ENCODE data around the gene ABCA13.

The ABCA13 gene

GRCh38 chr7:48636391-48637015 is 465.2 kb downstream of the ABCA13 start:
- no peak for TF ChIP-seq EZH2phosphoT487 (IDR thresholded peaks at IDR 0.05; ENCODE audit: borderline replicate concordance, low read length)
- TF ChIP-seq CTCF (IDR thresholded peaks at IDR 0.05; ENCODE audit: low read depth, low read length, poor library complexity, severe bottlenecking): no peak
- no peaks in the 10 kb centered on the region for H3K79me2 ChIP-seq (ENCODE audit: control insufficient read depth, low read length)
- no peak overlapping the region for H3K4me2 ChIP-seq (ENCODE audit: low read length)
- H4K20me1 ChIP-seq (ENCODE audit: control insufficient read depth, insufficient read depth, low read depth, low read length): no peaks in the 10 kb centered on the region
- H3F3A ChIP-seq (ENCODE audit: control insufficient read depth, insufficient read depth): no peaks in the 10 kb centered on the region
- H3K4me1 ChIP-seq (ENCODE audit: control insufficient read depth, low read length): no peaks in the 10 kb centered on the region
- no peaks in the 10 kb centered on the region for H3K36me3 ChIP-seq (ENCODE audit: control insufficient read depth, low read length)
- H3K9me3 ChIP-seq (ENCODE audit: control insufficient read depth, insufficient read depth, low read length): no peaks in the 10 kb centered on the region
- H3K27me3 ChIP-seq (ENCODE audit: control insufficient read depth, low read length): no peaks in the 10 kb centered on the region
- no peak overlapping the region for H3K4me3 ChIP-seq (ENCODE audit: low read length)
- H3K9me2 ChIP-seq (replicated peaks; ENCODE audit: control insufficient read depth, low read length): no peaks in the 10 kb centered on the region
- H3K27ac ChIP-seq (ENCODE audit: low read depth, low read length): no peak overlapping the region

GRCh38 chr7:48637382-48637781 is 466.1 kb downstream of the ABCA13 start:
- Histone ChIP-seq H4K20me1 (ENCODE audit: control insufficient read depth, insufficient read depth, low read depth, low read length) (no peaks in the 10 kb centered on the region), H3K27me3 (ENCODE audit: control insufficient read depth, low read length) (no peaks in the 10 kb centered on the region), H3F3A (ENCODE audit: control insufficient read depth, insufficient read depth) (no peaks in the 10 kb centered on the region), H3K9me2 (replicated peaks; ENCODE audit: control insufficient read depth, low read length) (no peaks in the 10 kb centered on the region), H3K4me3 (ENCODE audit: low read length) (no peak overlapping the region), H3K4me2 (ENCODE audit: low read length) (no peak overlapping the region), H3K27ac (ENCODE audit: low read depth, low read length) (no peak overlapping the region), H3K79me2 (ENCODE audit: control insufficient read depth, low read length) (no peaks in the 10 kb centered on the region), H3K4me1 (ENCODE audit: control insufficient read depth, low read length) (no peaks in the 10 kb centered on the region), H3K36me3 (ENCODE audit: control insufficient read depth, low read length) (no peaks in the 10 kb centered on the region), H3K9me3 (ENCODE audit: control insufficient read depth, insufficient read depth, low read length) (no peaks in the 10 kb centered on the region)
- TF ChIP-seq CTCF (IDR thresholded peaks at IDR 0.05; ENCODE audit: low read depth, low read length, poor library complexity, severe bottlenecking) (no peak), EZH2phosphoT487 (IDR thresholded peaks at IDR 0.05; ENCODE audit: borderline replicate concordance, low read length) (no peak)

GRCh38 chr7:48638041-48638440 is 466.8 kb downstream of the ABCA13 start:
- no peaks in the 10 kb centered on the region for H4K20me1 ChIP-seq (ENCODE audit: control insufficient read depth, insufficient read depth, low read depth, low read length)
- no peaks in the 10 kb centered on the region for H3K36me3 ChIP-seq (ENCODE audit: control insufficient read depth, low read length)
- H3K4me2 ChIP-seq (ENCODE audit: low read length): no peak overlapping the region
- TF ChIP-seq CTCF (IDR thresholded peaks at IDR 0.05; ENCODE audit: low read depth, low read length, poor library complexity, severe bottlenecking) (no peak), EZH2phosphoT487 (IDR thresholded peaks at IDR 0.05; ENCODE audit: borderline replicate concordance, low read length) (no peak)
- no peaks in the 10 kb centered on the region for H3K79me2 ChIP-seq (ENCODE audit: control insufficient read depth, low read length)
- no peaks in the 10 kb centered on the region for H3K4me1 ChIP-seq (ENCODE audit: control insufficient read depth, low read length)
- H3K9me3 ChIP-seq (ENCODE audit: control insufficient read depth, insufficient read depth, low read length): no peaks in the 10 kb centered on the region
- H3K27ac ChIP-seq (ENCODE audit: low read depth, low read length): no peak overlapping the region
- no peaks in the 10 kb centered on the region for H3F3A ChIP-seq (ENCODE audit: control insufficient read depth, insufficient read depth)
- H3K4me3 ChIP-seq (ENCODE audit: low read length): no peak overlapping the region
- no peaks in the 10 kb centered on the region for H3K9me2 ChIP-seq (replicated peaks; ENCODE audit: control insufficient read depth, low read length)
- H3K27me3 ChIP-seq (ENCODE audit: control insufficient read depth, low read length): no peaks in the 10 kb centered on the region

Measured in DOHH2 (cell line).